NCI-H510A (cell line): Measurements from ENCODE around the gene CLDN19.

Experiments
- DNase-seq: peaks from one replicate; lab custom pipeline; 2025; lab: John Stamatoyannopoulos, UW

Gene CLDN19

GRCh38 chr1:42739753-42740700 is at the start of gene CLDN19:
Gene CLDN19 (minus strand): TSS chr1:42740236. CDS start chr1:42740063, 173 bp downstream.
- no peak for DNase-seq

DNA sequence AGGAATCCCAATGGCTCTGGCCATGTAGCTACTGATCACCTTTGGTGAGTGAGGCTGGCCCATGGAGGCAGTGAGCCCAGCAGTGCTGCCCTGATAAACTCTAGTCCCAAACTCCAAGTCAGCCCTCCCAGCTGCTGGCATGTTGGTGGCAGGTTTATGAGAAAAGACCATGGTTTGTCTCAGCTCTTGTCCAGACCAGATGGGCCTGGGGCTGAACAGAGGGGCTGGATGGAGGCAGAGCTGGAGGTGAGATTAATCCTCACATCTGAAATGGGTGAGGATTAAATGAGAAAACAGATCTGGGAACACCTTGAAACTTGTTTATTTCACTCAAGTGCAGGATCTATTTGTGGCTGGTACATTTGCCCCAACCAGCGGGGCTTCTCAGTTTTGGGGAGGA is 48.0 kb upstream of the CLDN19 start:
- no peak for DNase-seq

DNA sequence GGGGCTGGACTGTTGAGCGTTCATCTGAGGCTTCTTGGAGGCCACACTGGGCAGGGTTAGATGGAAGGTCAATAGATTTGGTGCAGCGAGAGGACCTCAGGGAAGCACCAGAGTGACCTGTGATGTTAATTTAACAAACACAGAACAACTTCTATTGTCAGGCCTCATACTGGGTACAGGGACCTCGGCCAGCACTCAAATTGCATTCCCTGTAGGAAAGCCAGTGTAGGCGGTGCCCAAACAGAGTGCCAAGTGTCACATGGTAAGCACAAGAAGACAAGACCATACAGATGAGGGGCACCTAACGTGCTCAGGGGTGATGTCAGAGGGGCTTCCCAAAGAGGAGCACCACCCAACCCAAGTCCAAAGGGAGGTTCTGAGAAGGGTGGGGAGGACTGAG is 46.1 kb upstream of the CLDN19 start:
- no peak for DNase-seq

DNA sequence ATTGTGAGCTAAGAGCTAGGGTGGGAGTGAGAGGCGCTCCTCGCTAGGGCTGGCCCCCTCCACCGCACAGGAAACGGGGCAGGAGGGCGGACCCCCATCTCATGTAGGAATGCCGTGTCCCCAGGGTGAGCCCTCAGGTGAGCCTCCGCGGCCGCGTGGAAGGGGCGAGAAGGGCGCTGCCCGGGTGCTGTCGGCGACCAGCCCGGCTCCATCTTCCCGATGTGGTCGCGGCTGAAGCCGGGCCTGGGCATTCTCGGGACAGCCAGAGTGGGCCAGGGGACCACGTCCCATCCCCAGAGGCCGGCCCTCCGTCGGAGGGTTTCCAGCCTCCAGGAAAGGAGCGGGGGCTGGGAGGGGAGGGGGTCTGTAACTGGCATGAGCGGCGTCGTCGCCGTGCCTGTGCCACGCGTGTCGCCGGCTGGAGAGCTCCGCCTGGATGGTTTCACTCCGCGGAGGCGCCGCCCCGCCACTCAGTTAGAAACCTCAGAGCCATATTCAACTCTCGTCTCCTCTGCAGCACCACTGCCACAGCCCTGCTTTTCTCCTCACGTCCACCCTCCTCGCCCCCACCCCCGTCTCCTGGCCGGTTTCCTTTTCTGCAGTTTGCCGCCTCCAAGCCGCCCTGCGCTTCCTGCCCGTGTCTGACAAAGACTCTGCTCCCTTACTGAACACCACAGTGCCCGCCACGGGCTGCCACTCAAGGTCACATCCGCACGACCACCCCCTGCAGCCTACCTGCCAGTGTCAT is 45.1 kb upstream of the CLDN19 start, which contains the start of gene TMEM269:
Gene TMEM269, plus strand, starts transcription at position 46 of the 748 bp plus-strand sequence. CDS start 4,903 bp downstream, outside the sequence.
- DNase-seq = no peak

- no peak for DNase-seq
Observed at GRCh38 chr1:42784547-42784945, 44.5 kb upstream of the CLDN19 start.

DNA sequence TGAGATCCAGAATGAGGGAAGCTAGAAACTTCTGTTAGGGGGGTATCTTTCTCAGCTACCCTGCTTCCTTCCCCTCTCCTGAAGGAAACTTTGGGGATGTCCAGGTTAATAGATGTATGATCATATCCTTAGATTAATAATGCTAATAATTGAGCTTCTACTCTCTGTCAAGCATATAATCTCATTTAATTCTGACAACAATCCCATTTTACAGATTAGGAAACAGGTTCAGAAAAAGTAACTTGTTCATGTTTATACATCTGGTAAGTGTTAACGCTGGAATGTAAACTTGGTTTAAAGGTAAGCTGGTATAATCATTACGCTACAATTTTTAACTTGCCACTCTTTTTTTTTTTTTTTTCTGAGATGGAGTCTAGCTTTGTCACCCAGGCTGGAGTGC is 43.1 kb upstream of the CLDN19 start:
- no peak for DNase-seq

GRCh38 chr1:42780176-42780575 is 40.1 kb upstream of the CLDN19 start:
- no peak for DNase-seq

DNA sequence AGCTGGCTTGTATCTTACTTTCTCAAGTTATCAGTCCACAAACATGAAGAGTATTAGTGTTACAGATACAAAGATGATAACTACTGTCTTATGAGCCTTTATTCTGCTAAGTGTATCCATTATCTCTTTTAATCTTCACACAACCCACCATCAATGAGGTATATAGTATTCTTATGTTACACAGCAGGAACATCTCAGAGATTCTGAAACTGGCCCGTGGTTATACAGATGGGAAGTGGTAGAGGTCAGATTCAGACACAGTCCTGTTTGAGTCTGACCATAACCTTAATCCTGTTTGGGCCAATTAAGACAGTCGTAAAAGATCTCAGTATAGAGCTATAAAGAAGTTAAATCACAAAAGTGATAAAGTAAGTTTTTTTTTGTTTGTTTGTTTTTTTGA is 39.7 kb upstream of the CLDN19 start:
- no peak for DNase-seq

GRCh38 chr1:42777852-42778251 is 37.8 kb upstream of the CLDN19 start:
- DNase-seq = no peak

GRCh38 chr1:42776502-42776901 is 36.5 kb upstream of the CLDN19 start:
- no peak for DNase-seq

GRCh38 chr1:42774928-42775526 is 35.0 kb upstream of the CLDN19 start:
- no peak for DNase-seq

- DNase-seq = no peak
Observed at GRCh38 chr1:42773420-42773819, 33.4 kb upstream of the CLDN19 start.

GRCh38 chr1:42769811-42770210 is 29.8 kb upstream of the CLDN19 start:
- no peak for DNase-seq

- DNase-seq = no peak
Observed at GRCh38 chr1:42768172-42768571, 28.1 kb upstream of the CLDN19 start.

GRCh38 chr1:42767510-42768000 is 27.5 kb upstream of the CLDN19 start:
- DNase-seq = no peak

DNA sequence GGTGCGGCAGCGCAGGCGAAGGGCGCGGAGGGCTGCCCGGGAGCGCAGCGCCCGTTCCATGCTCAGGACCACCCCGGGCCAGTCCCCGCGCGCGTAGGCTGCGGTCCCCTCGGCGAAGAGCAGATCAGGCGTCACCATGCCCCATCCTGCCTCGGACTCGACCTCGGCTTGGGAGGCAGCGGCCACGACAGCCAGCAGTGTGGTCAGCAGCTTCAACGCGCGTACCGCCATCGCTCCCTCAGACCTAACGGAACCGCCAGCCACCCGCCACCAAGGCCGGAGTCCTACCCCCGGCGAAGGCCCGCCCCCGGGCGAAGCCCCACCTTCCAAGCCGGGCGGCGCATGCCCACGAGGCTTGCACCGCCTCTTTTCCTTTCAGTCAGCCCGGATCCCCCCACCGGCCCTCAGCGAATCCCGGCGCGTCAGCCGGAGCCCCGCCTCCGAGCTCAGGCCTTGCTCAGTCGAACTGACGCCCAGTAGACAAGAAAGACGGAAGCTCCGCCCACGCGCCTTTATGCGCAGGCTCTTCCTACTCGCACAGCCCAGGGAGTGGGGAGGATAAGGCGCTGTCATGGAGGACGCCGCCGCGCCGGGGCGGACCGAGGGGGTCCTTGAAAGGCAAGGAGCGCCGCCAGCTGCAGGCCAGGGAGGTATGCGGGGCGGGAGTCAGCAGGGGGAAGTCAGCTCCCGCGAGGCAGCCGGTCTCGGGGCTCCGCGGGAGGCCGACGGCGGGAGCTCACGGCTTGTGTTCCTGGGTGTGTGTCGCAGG is 26.9 kb upstream of the CLDN19 start, which contains the start of the genes C1orf50 and P3H1:
Gene C1orf50, plus strand, starts transcription at position 509 of the 769 bp plus-strand sequence. Its CDS starts 63 bp downstream, at position 572.
Gene P3H1, minus strand, starts transcription at position 288 of the 769 bp plus-strand sequence. Its CDS starts 57 bp downstream, at position 231.
- DNase-seq = peak; percentile 98

- peak; percentile 61 for DNase-seq
Observed at GRCh38 chr1:42765832-42766740, 26.1 kb upstream of the CLDN19 start.

DNA sequence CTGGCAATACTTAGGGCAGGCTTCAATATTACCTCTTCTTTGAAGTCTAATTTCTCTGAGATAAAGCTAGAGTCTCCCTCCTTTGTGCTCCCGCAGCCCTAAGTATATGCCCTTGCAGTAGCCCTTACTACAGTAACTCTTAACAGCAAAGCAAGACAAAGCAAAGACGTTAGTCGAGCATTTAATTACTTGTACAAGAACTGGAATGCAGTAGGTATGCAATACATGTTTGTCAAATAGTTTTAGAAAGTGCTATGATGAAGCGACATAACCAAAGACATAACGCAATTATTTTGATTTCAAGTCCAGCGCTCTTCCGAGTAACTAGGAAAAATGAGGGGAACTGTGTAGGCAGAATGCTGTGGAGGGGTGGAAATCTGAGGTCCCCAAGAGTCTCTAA is 25.2 kb upstream of the CLDN19 start:
- no peak for DNase-seq

GRCh38 chr1:42762269-42762668 is 22.2 kb upstream of the CLDN19 start:
- no peak for DNase-seq

GRCh38 chr1:42761567-42761966 is 21.5 kb upstream of the CLDN19 start:
- no peak for DNase-seq
